Measurements from ENCODE around the gene EEIG1.

DNA sequence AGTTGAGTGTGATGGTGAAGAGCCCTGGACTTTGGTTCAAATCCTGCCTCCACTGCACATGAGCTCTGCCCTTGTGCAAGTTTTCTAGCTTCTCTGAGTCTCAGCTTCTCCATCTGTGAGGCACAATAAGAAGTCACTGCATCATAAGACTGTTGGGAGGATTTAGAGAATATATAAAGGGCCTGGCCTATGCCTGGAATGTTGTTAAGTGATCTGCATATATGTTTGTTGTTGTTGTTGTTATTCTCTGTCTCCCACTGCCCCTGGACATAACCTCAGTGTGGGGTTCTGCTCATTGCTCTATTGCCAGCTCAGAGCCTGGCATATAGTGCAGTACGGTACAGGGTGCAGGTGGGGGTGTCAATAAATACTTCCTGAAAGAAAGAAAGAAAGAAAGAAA, 40.3 kb upstream of the EEIG1 start:
- no peak for TF ChIP-seq POLR2A (IDR thresholded peaks at IDR 0.05)
- TF ChIP-seq, protein P1, sequence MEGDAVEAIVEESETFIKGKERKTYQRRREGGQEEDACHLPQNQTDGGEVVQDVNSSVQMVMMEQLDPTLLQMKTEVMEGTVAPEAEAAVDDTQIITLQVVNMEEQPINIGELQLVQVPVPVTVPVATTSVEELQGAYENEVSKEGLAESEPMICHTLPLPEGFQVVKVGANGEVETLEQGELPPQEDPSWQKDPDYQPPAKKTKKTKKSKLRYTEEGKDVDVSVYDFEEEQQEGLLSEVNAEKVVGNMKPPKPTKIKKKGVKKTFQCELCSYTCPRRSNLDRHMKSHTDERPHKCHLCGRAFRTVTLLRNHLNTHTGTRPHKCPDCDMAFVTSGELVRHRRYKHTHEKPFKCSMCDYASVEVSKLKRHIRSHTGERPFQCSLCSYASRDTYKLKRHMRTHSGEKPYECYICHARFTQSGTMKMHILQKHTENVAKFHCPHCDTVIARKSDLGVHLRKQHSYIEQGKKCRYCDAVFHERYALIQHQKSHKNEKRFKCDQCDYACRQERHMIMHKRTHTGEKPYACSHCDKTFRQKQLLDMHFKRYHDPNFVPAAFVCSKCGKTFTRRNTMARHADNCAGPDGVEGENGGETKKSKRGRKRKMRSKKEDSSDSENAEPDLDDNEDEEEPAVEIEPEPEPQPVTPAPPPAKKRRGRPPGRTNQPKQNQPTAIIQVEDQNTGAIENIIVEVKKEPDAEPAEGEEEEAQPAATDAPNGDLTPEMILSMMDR (IDR thresholded peaks at IDR 0.05): no peak

All from lower leg skin (tissue), 3 donors.